GM12864 (cell line): ENCODE data around the gene SELE.

Source experiments
- DNase-seq: peaks from one replicate; pipeline ENCODE4 v3.0.0-alpha.2; 2011; ENCODE audit warnings: low read depth
- H3K4me3 ChIP-seq: 2 replicates; pipeline ENCODE4 v1.5.1; 2011; ENCODE audit warnings: mild to moderate bottlenecking, low read depth, low read length, control low read depth
- TF ChIP-seq, protein P1 (sequence below): IDR thresholded peaks from 2 replicates; pipeline ENCODE4 v1.5.1; 2011; ENCODE audit warnings: low read depth, mild to moderate bottlenecking, moderate library complexity, low read length, control low read depth, inconsistent platforms; ENCODE audit errors: missing control alignments

SELE gene

DNA sequence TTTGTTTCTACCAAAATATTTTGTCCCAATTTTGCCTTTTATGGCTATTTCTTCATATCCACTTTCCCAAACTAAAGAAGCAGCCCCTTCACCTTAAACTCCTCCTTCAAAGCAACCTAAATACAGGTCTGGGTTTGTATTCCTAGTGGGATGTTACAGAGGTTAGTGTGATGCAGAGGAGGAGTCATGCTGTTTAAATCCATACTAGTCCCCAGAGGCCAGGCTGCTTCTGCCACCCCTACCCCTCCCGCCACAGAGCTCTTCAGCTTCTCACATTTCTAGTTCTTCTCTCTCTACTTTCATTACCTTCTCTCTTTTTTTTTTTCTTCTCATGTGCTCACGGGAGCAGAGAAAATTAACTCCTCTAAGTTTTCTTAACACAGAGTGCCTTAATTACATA is 51.8 kb downstream of the SELE start:
- TF ChIP-seq, protein P1, sequence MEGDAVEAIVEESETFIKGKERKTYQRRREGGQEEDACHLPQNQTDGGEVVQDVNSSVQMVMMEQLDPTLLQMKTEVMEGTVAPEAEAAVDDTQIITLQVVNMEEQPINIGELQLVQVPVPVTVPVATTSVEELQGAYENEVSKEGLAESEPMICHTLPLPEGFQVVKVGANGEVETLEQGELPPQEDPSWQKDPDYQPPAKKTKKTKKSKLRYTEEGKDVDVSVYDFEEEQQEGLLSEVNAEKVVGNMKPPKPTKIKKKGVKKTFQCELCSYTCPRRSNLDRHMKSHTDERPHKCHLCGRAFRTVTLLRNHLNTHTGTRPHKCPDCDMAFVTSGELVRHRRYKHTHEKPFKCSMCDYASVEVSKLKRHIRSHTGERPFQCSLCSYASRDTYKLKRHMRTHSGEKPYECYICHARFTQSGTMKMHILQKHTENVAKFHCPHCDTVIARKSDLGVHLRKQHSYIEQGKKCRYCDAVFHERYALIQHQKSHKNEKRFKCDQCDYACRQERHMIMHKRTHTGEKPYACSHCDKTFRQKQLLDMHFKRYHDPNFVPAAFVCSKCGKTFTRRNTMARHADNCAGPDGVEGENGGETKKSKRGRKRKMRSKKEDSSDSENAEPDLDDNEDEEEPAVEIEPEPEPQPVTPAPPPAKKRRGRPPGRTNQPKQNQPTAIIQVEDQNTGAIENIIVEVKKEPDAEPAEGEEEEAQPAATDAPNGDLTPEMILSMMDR = no peak
- DNase-seq = no peak

DNA sequence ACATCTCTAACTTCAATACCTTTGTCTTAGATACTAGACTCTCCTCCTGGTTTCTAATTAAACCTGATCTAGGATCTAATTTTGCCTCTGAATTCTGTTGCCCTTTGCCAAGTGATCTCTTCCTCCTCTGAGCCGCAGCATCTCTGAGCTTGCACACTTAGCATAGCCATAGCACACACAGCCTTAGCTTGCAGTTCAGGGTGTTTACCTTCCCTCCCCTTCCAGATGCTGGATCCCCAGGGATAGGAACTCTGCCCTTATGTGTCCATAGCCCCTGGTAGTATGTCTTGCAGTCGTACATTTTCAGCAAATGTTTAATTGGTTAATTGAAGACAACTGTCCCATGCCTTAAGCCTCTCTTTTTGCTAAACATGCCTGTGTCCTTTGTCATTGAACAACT is 52.7 kb downstream of the SELE start:
- DNase-seq = no peak
- H3K4me3 ChIP-seq = no peak overlapping the region
- TF ChIP-seq, protein P1 = no peak

More for the DNA sequence above, 51.8 kb downstream of the SELE start:
- H3K4me3 ChIP-seq = no peak overlapping the region

DNA sequence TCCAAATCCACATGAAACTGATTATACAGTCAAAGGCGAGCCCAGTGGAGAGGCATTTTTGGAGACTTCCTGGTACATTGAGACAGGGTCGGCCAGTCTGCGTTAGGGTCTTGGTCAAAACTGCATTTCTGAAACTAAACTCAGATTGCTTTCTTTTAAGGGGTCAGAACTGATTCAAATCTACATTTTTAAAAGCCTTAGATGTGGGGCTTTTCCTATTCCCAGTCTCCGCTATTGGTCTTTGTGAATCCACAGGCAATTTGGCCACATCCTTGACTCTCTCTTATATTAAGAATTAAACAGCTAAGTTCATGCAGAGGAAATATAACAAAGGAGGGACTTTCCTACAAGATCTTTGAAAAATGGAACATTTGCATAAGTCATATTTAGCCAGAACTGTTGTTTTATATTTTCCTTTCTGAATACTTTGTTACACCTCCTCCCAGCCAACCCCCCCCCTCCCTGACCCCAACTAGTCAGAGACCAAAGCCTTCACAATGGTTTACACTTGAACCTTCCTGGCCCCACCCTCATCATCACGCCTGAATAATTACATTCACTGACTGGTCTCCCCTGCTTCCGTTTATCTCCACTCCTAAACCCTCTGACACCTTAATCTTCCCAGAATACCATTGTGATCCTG is 53.4 kb downstream of the SELE start:
- H3K4me3 ChIP-seq = no peak overlapping the region
- peak; percentile 42 for DNase-seq
- TF ChIP-seq, protein P1 = no peak

DNA sequence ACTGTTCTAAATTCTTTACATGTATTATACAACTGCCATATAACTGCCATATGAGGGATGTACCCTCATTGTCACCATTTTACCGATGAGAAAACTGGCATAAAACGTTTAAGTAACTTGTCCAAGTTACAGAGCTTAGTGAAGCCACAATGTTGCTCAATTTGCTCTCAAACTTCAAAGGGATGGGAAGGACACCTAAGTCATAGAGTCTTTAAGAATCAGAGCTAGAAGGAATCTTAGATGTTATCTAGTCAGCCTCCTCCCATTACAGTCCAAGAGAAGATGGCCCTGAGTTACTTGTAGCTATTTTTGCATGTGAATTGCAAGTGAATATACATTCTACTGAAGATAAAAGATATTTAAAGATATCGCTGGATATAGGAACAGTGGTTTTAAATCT is 54.2 kb downstream of the SELE start:
- no peak overlapping the region for H3K4me3 ChIP-seq
- TF ChIP-seq, protein P1 = no peak
- no peak for DNase-seq

DNA sequence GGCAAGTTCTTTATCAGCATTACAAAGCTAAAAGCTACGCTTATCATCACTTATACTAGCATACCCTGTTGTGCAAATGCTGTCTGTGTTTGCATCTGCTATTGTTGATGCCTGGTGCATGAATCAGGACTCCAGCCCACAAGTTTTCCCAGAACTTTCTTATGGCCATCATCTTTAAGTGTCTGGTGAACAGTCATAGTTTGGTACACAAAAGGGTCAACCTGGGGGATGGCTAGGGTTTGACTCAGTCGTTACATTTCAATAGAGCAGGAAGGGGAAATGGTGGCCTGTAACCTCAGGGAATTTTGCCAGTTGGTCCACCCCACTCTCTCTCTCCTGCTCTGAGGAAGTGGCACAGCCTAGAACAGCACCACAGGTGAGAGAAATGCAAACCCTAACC is 57.9 kb downstream of the SELE start:
- H3K4me3 ChIP-seq = no peak overlapping the region
- no peak for DNase-seq
- TF ChIP-seq, protein P1 = no peak
